HFFc6 (cell line): ENCODE measurements around the gene ZNF23. TPM values are rescaled to one million over a fixed set of nuclear protein-coding genes. Genes with fewer than 3 reads are reported as not detected.

ENCODE experiments used
- DNase-seq: peaks from one replicate; pipeline ENCODE4 v3.0.0-alpha.2; 2018
- H3K27ac Mint-ChIP-seq: 2 replicates; pipeline ENCODE4 v1.8.0; 2020; ENCODE audit warnings: mild to moderate bottlenecking, mixed read lengths
- H3K27me3 Mint-ChIP-seq: 2 replicates; pipeline ENCODE4 v1.8.0; 2021; ENCODE audit warnings: mild to moderate bottlenecking, moderate library complexity, mixed read lengths; ENCODE audit not compliant: insufficient read depth
- H3K36me3 Mint-ChIP-seq: 2 replicates; pipeline ENCODE4 v1.8.0; 2021; ENCODE audit warnings: low read depth, mixed read lengths
- H3K4me1 Mint-ChIP-seq: 2 replicates; pipeline ENCODE4 v1.8.0; 2020; ENCODE audit warnings: low read depth, mixed read lengths
- H3K4me3 Mint-ChIP-seq: 2 replicates; pipeline ENCODE4 v1.8.0; 2020; ENCODE audit warnings: mild to moderate bottlenecking, moderate library complexity, mixed read lengths
- H3K9me3 Mint-ChIP-seq: 2 replicates; pipeline ENCODE4 v1.8.0; 2020; ENCODE audit warnings: mild to moderate bottlenecking, mixed read lengths
- total RNA-seq, 6 experiments: library from RNA; stranded (reverse); fragmentation: NEBNext Ultra II Directional; extraction: Animal tissue kit (Norgen Biotek cat#: 25700); gene quantifications; 2 replicates in 1 of 6; 3 replicates in 5 of 6; pipeline ENCODE4 v1.2.3, GENCODE V29; 2021
- TF ChIP-seq, protein P1 (sequence below): fragments of 200-600 bp; sonication (generic); IDR thresholded peaks from 2 replicates; pipeline ENCODE4 v1.5.0; 2021; ENCODE audit warnings: antibody characterized with exemption, mild to moderate bottlenecking

ZNF23 gene
- total RNA-seq, 6 experiments from 2014 or later: 12.8 to 16.3 (median 14.5) TPM

DNA sequence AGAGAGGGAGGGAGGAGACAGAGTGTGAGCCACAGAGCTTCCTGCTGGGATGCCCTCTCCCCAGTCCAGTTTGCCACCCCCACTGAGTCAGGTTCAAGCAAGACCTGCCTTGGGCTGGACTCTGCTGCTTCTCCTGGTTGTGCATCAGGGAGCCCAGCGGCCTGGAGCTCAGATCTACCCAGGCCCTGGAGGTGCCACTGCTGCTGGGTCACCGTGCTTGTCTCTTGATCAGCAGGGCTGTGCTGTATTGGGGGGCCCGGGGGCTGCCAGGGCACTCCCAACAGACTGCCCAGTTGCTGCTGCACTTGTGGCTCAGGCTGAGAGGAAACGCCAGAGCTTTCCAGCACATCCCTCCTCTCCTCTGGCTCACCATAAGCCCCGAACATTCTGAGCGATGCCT, 29.1 kb downstream of the ZNF23 start:
- Mint-ChIP-seq H3K27ac (no peak overlapping the region), H3K4me1 (peaks cover 22% of the 10 kb centered on the region), H3K36me3 (no peaks in the 10 kb centered on the region), H3K27me3 (peaks cover 12% of the 10 kb centered on the region), H3K4me3 (no peak overlapping the region), H3K9me3 (no peaks in the 10 kb centered on the region; the same call in 1 of the 2 replicates)
- no peak for DNase-seq
- TF ChIP-seq, protein P1, sequence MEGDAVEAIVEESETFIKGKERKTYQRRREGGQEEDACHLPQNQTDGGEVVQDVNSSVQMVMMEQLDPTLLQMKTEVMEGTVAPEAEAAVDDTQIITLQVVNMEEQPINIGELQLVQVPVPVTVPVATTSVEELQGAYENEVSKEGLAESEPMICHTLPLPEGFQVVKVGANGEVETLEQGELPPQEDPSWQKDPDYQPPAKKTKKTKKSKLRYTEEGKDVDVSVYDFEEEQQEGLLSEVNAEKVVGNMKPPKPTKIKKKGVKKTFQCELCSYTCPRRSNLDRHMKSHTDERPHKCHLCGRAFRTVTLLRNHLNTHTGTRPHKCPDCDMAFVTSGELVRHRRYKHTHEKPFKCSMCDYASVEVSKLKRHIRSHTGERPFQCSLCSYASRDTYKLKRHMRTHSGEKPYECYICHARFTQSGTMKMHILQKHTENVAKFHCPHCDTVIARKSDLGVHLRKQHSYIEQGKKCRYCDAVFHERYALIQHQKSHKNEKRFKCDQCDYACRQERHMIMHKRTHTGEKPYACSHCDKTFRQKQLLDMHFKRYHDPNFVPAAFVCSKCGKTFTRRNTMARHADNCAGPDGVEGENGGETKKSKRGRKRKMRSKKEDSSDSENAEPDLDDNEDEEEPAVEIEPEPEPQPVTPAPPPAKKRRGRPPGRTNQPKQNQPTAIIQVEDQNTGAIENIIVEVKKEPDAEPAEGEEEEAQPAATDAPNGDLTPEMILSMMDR: no peak

DNA sequence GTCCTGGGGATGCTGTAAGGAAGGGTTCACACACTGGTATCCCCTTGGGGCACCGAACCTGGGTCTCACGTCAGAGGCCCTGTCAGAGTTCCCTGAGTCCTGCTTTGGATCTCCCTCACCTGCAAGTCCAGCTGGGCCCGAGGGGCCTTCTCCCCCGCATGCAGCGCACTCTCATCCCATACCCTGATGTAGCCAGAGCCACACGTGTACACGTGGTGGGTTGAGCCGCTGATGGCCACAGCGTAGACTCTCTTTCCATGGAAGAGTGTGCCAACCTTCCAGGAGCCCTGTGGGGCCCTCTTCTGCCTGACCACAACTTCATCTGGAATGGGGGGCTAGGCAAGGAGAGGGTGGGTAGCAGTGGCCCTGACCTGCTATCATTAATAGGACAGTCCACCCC, 30.1 kb downstream of the ZNF23 start:
- TF ChIP-seq, protein P1: no peak
- no peaks in the 10 kb centered on the region for H3K36me3 Mint-ChIP-seq
- no peak for DNase-seq
- no peak overlapping the region for H3K4me3 Mint-ChIP-seq
- H3K4me1 Mint-ChIP-seq: peaks cover 17% of the 10 kb centered on the region
- no peak overlapping the region for H3K27ac Mint-ChIP-seq
- peaks cover 10% of the 10 kb centered on the region for H3K27me3 Mint-ChIP-seq
- no peaks in the 10 kb centered on the region; the same call in 1 of the 2 replicates for H3K9me3 Mint-ChIP-seq

DNA sequence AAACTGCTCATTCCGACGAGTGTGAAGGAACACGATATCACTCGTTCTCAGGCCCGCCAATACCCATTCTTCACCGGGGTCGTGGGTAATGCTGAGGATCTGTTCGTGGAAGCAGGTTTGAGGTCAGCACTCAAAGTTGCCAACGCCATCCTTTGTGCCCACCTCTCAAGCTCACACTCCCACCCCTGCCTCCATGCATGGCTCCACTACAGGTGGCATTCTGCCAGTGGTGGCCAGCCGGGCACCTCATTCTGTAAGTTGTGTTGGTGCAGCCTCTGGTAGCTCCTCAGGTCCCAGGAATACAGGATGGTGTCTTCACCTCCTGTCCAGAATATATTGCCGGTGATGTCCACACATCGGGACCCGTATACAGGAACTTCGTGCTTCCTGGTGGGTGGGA, 30.9 kb downstream of the ZNF23 start:
- Mint-ChIP-seq H3K4me3 (no peak overlapping the region), H3K27ac (no peak overlapping the region), H3K4me1 (peaks cover 16% of the 10 kb centered on the region), H3K36me3 (no peaks in the 10 kb centered on the region), H3K27me3 (peaks cover 17% of the 10 kb centered on the region), H3K9me3 (no peaks in the 10 kb centered on the region; the same call in 1 of the 2 replicates)
- TF ChIP-seq, protein P1: no peak
- no peak for DNase-seq

DNA sequence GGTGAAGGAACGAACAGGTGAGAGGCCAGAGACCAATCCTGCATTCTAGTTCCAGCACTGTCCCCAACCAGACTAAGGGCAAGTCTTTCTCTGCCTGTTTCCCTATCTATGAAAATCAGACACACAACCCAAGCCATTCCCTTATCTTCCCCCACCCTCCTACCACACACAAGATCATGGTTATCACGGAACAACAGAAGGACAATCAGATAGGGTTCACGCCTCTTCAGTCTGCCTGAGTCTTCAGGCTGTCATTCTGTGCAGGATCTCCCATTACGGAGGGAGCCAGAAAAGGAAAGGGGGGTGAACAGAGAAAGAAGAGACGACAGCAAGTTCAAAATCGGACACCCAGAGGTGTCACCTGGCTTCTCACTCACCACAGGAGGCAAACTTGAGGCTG, 31.3 kb downstream of the ZNF23 start:
- Mint-ChIP-seq H3K4me1 (peaks cover 16% of the 10 kb centered on the region), H3K36me3 (no peaks in the 10 kb centered on the region), H3K27me3 (peaks cover 20% of the 10 kb centered on the region), H3K9me3 (no peaks in the 10 kb centered on the region; the same call in 1 of the 2 replicates), H3K27ac (no peak overlapping the region), H3K4me3 (no peak overlapping the region)
- TF ChIP-seq, protein P1: no peak
- DNase-seq: no peak

DNA sequence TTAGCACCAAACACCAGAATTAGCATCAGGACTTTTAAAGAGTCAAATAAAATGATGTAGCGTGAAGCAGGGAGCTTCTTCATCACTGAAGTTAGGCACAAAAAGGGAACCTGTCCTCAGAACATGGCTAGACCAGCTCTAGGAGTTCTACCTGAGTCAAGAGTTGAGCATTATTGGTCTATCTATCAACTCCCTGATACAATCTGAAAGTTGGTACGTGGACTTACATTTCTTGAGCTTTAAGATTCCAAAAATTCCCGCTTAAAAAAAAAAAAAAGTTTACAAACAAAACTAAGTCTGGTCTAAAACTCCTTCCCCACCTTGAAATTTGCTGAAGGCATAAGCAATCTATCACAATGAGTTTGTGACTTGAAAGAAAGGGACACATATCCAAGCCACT, 32.5 kb downstream of the ZNF23 start:
- Mint-ChIP-seq H3K27me3 (peaks cover 28% of the 10 kb centered on the region), H3K36me3 (no peaks in the 10 kb centered on the region), H3K4me3 (no peak overlapping the region), H3K9me3 (no peaks in the 10 kb centered on the region; the same call in 1 of the 2 replicates), H3K4me1 (peaks cover 16% of the 10 kb centered on the region), H3K27ac (peak overlapping the region; percentile 40; the same call in 1 of the 2 replicates)
- no peak for DNase-seq
- TF ChIP-seq, protein P1: no peak

DNA sequence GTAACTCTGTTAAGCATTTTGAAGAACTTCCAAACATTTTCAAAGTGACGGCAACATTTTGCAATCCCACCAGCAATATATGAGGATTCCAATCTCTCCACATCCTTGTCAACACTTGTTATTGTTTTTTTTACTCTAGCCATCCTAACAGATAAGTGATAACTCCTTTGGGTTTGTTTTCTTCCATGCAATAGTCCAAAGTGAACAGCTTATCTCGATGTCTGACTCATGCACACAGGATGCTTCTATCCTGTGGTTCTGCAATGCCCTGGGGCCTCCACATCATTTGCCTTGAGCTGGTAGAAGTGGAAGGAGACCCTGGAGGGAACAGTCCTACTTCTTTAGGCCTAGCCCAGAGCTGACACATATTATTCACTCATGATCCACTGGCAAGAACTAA, 33.2 kb downstream of the ZNF23 start:
- Mint-ChIP-seq H3K9me3 (no peaks in the 10 kb centered on the region; the same call in 1 of the 2 replicates), H3K4me3 (no peak overlapping the region), H3K4me1 (peaks cover 16% of the 10 kb centered on the region), H3K36me3 (no peaks in the 10 kb centered on the region), H3K27me3 (peaks cover 34% of the 10 kb centered on the region), H3K27ac (peak overlapping the region; percentile 40)
- TF ChIP-seq, protein P1: no peak
- DNase-seq: peak; percentile 81
